Measurements from ENCODE around the gene SH3TC1. TPM values are rescaled to one million over a fixed set of nuclear protein-coding genes. Genes with fewer than 3 reads are reported as not detected.

The SH3TC1 gene
- polyA plus RNA-seq, 2 of the 4 experiments (the other 2 are of a cell fraction): 2.8 to 7.4 TPM

- POLR2A ChIA-PET: interaction anchor here (0.6 kb wide), 1 partner anchor 126 kb away, joined by 3 read pairs; no protein-coding TSS in a partner anchor
- 62% methylated on average over 3 of the region's 6 CpGs for WGBS (ENCODE audit: missing lambda C conversion rate)
- Histone ChIP-seq H3K9me3 (no peaks in the 10 kb centered on the region), H3K27ac (peak overlapping the region in 1 of 2 experiments; percentile 45; a peak in 2 of 6 replicates), H3K4me3 (no peak overlapping the region), H3K4me2 (no peak overlapping the region), H3K4me1 (peaks cover 16% of the 10 kb centered on the region)
- no peak for ATAC-seq
- DNase-seq (ENCODE audit: low read depth in 1 of 2, low spot score in 1 of 2): no peak
- FAIRE-seq: no peak
- CTCF ChIA-PET: interaction anchor here (0.6 to 8.0 kb wide), 31 partner anchors 8 to 737 kb away, joined by 3 to 122 read pairs (median 4); partner anchors contain the start of genes ABLIM2 and SH3TC1
- no peak for TF ChIP-seq HES2 (IDR thresholded peaks at IDR 0.05)
These were observed 21.5 kb upstream of the SH3TC1 start for GRCh38 chr4:8177552-8177951.

- WGBS (ENCODE audit: missing lambda C conversion rate): 86% methylated on average over 8 of the region's 11 CpGs
- ATAC-seq (no peak), FAIRE-seq (no peak), DNase-seq (ENCODE audit: low read depth in 1 of 2, low spot score in 1 of 2) (no peak)
- POLR2A ChIA-PET: no interaction called here
- Histone ChIP-seq H3K4me3 (no peak overlapping the region), H3K4me1 (peaks cover 20% of the 10 kb centered on the region), H3K9me3 (no peaks in the 10 kb centered on the region), H3K27ac (peak overlapping the region in 1 of 2 experiments; percentile 45; a peak in 2 of 6 replicates), H3K4me2 (no peak overlapping the region)
- CTCF ChIA-PET: interaction anchor here (1.0 to 8.0 kb wide), 9 partner anchors 8 to 231 kb away, joined by 3 to 122 read pairs (median 16); partner anchors contain the start of gene SH3TC1
- no peak for TF ChIP-seq CHD4 (IDR thresholded peaks at IDR 0.05; ENCODE audit: borderline replicate concordance)
- no peak for TF ChIP-seq PBX3 (IDR thresholded peaks at IDR 0.05)
- TF ChIP-seq USF2 (IDR thresholded peaks at IDR 0.05): no peak
- TF ChIP-seq RCOR1 (IDR thresholded peaks at IDR 0.05; ENCODE audit: low read depth, low read length): no peak
- TF ChIP-seq FOXS1 (CRISPR knock-in tag; IDR thresholded peaks at IDR 0.05): no peak
- TF ChIP-seq KDM1A (IDR thresholded peaks at IDR 0.05; ENCODE audit: low read depth): no peak
- TF ChIP-seq BCL3 (IDR thresholded peaks at IDR 0.05): no peak
- TF ChIP-seq BHLHE40 (IDR thresholded peaks at IDR 0.05; ENCODE audit: low read depth, low read length): no peak
- no peak for TF ChIP-seq NFE2L2 (conservative IDR thresholded peaks at IDR 0.05; ENCODE audit: low read length)
- no peak for TF ChIP-seq SREBF2 (IDR thresholded peaks at IDR 0.05)
- no peak for TF ChIP-seq ZSCAN20 (CRISPR knock-in tag; IDR thresholded peaks at IDR 0.05)
- TF ChIP-seq ELK1 (IDR thresholded peaks at IDR 0.05; ENCODE audit: low read depth, low read length): no peak
- TF ChIP-seq JUN (IDR thresholded peaks at IDR 0.05): no peak
- TF ChIP-seq ZNF302 (CRISPR knock-in tag; IDR thresholded peaks at IDR 0.05): no peak
These were observed 21.1 kb upstream of the SH3TC1 start for GRCh38 chr4:8177956-8178355.

- WGBS (ENCODE audit: missing lambda C conversion rate): 81% methylated on average over 6 of the region's 10 CpGs
- Histone ChIP-seq H3K4me3 (no peak overlapping the region), H3K4me2 (no peak overlapping the region), H3K27ac (no peak overlapping the region), H3K4me1 (peaks cover 31% of the 10 kb centered on the region), H3K9me3 (no peaks in the 10 kb centered on the region)
- FAIRE-seq: no peak
- ChIA-PET POLR2A (no interaction called here), CTCF (interaction anchor here (0.7 to 8.0 kb wide), 6 partner anchors 16 to 224 kb away, joined by 3 to 122 read pairs (median 3); partner anchors contain the start of gene SH3TC1)
- DNase-seq (ENCODE audit: low read depth in 1 of 2, low spot score in 1 of 2): no peak
- no peak for ATAC-seq
- TF ChIP-seq FOSB (CRISPR knock-in tag; IDR thresholded peaks at IDR 0.05): no peak
- TF ChIP-seq CTCF (IDR thresholded peaks at IDR 0.05): no peak
- TF ChIP-seq ATOH8 (CRISPR knock-in tag; IDR thresholded peaks at IDR 0.05; ENCODE audit: low read depth): no peak
- TF ChIP-seq RCOR1 (IDR thresholded peaks at IDR 0.05; ENCODE audit: low read depth, low read length): no peak
- no peak for TF ChIP-seq CBX2 (IDR thresholded peaks at IDR 0.05; ENCODE audit: borderline replicate concordance, low read depth)
- TF ChIP-seq EP300 (IDR thresholded peaks at IDR 0.05): no peak
- TF ChIP-seq MAFK (IDR thresholded peaks at IDR 0.05; ENCODE audit: partially characterized antibody): no peak
- no peak for TF ChIP-seq NR3C1 (IDR thresholded peaks at IDR 0.05)
- TF ChIP-seq HOXB13 (CRISPR knock-in tag; IDR thresholded peaks at IDR 0.05; ENCODE audit: low read depth): no peak
- no peak for TF ChIP-seq EHF (CRISPR knock-in tag; IDR thresholded peaks at IDR 0.05)
- TF ChIP-seq SMC3 (IDR thresholded peaks at IDR 0.05): no peak
- TF ChIP-seq MYC (IDR thresholded peaks at IDR 0.05; ENCODE audit: borderline replicate concordance, low read length): no peak
- no peak for TF ChIP-seq MAX (IDR thresholded peaks at IDR 0.05)
- TF ChIP-seq HOXA7 (CRISPR knock-in tag; IDR thresholded peaks at IDR 0.05): no peak
- no peak for TF ChIP-seq MAZ (IDR thresholded peaks at IDR 0.05; ENCODE audit: borderline replicate concordance, low read depth, low read length)
These were observed 20.0 kb upstream of the SH3TC1 start for GRCh38 chr4:8179074-8179473.
